ENCODE results near the gene EMC6. TPM values are rescaled to one million over a fixed set of nuclear protein-coding genes. Genes with fewer than 3 reads are reported as not detected.
A peak's percentile ranks its signal among the peaks of the same experiment; 100 is the strongest.

The EMC6 gene
- 38.6 and 46.6 TPM in 2 replicates for total RNA-seq (ENCODE audit: low replicate concordance)
- long read RNA-seq, transcript EMC6-201 (2 exons, 653 nt) = major isoform, 19 of 25 reads
- long read RNA-seq, partial matches to known transcripts = 0 of 25 reads
- long read RNA-seq, other reads (novel, unspliced or antisense) = 6 of 25 reads

DNA sequence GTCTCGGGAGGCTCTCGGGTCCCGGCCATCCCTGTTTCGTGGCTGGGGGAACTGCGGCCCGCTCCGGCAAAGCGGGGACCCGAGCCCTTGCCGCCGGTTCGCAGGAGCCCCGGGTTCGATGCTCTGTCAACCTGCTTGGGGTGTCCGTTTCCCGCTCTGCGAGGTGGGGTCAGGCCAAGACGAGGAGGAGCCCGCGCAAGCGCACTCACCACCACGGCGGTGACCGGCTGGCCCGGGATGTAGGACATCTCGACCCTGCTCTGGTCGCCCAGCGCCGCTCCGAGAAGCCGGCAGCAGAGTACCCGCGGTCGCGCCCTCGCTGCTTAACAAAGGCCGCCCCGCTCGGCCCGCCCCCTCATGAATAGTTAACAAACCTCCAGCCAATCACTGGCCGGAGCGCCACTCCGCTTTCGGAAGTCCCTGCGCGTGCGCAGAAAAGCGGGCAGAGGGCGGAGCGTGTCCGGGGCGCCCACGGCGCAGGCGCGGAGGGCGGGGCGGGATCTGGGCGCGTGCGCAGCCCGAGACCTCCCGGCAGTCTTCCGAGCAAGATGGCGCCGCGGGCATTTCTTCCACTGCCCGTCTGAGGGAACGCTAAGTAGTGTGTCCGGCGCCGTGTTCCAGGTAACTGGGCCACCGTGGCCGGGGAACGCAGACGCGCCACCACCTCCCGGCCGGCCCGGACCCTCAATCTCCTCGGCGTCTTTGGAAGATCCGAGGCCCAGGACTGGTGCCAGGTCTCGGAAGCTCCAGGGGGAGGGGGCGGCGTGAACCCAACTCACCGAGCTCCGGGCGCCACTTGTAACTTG lies at the start of gene EMC6, which contains the start of gene TAX1BP3:
Gene EMC6, plus strand, starts transcription at position 534 of the 806 bp plus-strand sequence. CDS start 335 bp downstream, outside the sequence.
Gene TAX1BP3, minus strand, starts transcription at position 300 of the 806 bp plus-strand sequence. Its CDS starts 52 bp downstream, at position 248.
- no peaks in the 10 kb centered on the region for H3K9me3 Mint-ChIP-seq
- H3K4me1 Mint-ChIP-seq (ENCODE audit: unreplicated experiment) = peaks cover 25% of the 10 kb centered on the region
- peak; percentile 100 for DNase-seq (ENCODE audit: extremely low spot score, unreplicated experiment)
- H3K36me3 Mint-ChIP-seq = peaks cover 4% of the 10 kb centered on the region
- peak within 1 kb of the TSS; percentile 98 for H3K4me3 Mint-ChIP-seq
- H3K27me3 Mint-ChIP-seq = no peaks in the 10 kb centered on the region
- H3K27ac Mint-ChIP-seq = peak within 1 kb of the TSS; percentile 98
- TF ChIP-seq, protein P1, sequence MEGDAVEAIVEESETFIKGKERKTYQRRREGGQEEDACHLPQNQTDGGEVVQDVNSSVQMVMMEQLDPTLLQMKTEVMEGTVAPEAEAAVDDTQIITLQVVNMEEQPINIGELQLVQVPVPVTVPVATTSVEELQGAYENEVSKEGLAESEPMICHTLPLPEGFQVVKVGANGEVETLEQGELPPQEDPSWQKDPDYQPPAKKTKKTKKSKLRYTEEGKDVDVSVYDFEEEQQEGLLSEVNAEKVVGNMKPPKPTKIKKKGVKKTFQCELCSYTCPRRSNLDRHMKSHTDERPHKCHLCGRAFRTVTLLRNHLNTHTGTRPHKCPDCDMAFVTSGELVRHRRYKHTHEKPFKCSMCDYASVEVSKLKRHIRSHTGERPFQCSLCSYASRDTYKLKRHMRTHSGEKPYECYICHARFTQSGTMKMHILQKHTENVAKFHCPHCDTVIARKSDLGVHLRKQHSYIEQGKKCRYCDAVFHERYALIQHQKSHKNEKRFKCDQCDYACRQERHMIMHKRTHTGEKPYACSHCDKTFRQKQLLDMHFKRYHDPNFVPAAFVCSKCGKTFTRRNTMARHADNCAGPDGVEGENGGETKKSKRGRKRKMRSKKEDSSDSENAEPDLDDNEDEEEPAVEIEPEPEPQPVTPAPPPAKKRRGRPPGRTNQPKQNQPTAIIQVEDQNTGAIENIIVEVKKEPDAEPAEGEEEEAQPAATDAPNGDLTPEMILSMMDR (conservative IDR thresholded peaks at IDR 0.05) = no peak

- H3K27me3 Mint-ChIP-seq = no peaks in the 10 kb centered on the region
- H3K4me1 Mint-ChIP-seq (ENCODE audit: unreplicated experiment) = no peaks in the 10 kb centered on the region
- no peak overlapping the region for H3K4me3 Mint-ChIP-seq
- peaks cover 33% of the 10 kb centered on the region for H3K36me3 Mint-ChIP-seq
- DNase-seq (ENCODE audit: extremely low spot score, unreplicated experiment) = no peak
- TF ChIP-seq, protein P1 (conservative IDR thresholded peaks at IDR 0.05) = no peak
- H3K27ac Mint-ChIP-seq = no peak overlapping the region
- no peaks in the 10 kb centered on the region for H3K9me3 Mint-ChIP-seq
Observed at GRCh38 chr17:3621146-3621720, 47.4 kb upstream of the EMC6 start.

DNA sequence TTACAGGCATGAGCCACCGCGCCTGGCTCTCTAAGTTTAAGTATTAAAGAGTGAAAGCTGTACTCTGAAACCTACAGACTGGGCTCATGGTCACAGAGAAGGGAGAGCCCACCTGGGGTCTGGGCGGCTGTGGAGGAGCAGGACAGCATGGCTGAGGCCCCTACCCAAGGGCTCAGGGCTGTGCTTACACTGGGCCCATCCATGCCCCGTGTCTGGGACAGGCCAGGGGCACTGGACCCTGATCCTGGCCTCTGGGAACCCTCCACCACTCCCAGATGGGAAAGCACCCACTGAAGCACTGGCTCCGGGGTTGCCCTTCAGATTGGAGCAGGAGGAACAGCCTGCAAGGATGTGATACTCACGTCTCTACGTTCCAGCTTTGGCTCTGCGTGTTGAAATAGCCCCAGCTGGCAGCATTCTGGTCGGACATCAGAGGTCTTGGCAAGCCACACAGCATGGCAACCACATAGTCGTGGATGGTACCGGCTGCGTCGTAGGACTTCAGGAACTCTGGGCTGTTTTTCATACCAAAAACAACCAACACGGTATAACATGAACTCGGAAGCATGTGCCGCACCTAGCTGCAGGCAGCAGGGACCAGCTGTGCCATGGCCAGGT lies 45.5 kb upstream of the EMC6 start:
- H3K4me3 Mint-ChIP-seq = no peak overlapping the region
- TF ChIP-seq, protein P1 (conservative IDR thresholded peaks at IDR 0.05) = no peak
- H3K36me3 Mint-ChIP-seq = peaks cover 33% of the 10 kb centered on the region
- no peaks in the 10 kb centered on the region for H3K27me3 Mint-ChIP-seq
- DNase-seq (ENCODE audit: extremely low spot score, unreplicated experiment) = no peak
- H3K27ac Mint-ChIP-seq = no peak overlapping the region
- no peaks in the 10 kb centered on the region for H3K4me1 Mint-ChIP-seq (ENCODE audit: unreplicated experiment)
- H3K9me3 Mint-ChIP-seq = no peaks in the 10 kb centered on the region

- Mint-ChIP-seq H3K4me1 (ENCODE audit: unreplicated experiment) (no peaks in the 10 kb centered on the region), H3K36me3 (peaks cover 24% of the 10 kb centered on the region)
Observed at GRCh38 chr17:3626831-3627768, 41.5 kb upstream of the EMC6 start.

More at GRCh38 chr17:3626831-3627768, 41.5 kb upstream of the EMC6 start:
- no peaks in the 10 kb centered on the region for H3K9me3 Mint-ChIP-seq
- no peak for DNase-seq (ENCODE audit: extremely low spot score, unreplicated experiment)
- no peak overlapping the region for H3K4me3 Mint-ChIP-seq
- TF ChIP-seq, protein P1 (conservative IDR thresholded peaks at IDR 0.05) = no peak
- no peak overlapping the region for H3K27ac Mint-ChIP-seq
- no peaks in the 10 kb centered on the region for H3K27me3 Mint-ChIP-seq
